NCI-H510A (cell line): Measurements from ENCODE around the gene HTR3D.
"Not testable (repeated sequence)": the region's sequence is repeated elsewhere in the genome, so short reads cannot be mapped to it uniquely, and the experiment has no call there.

Experiments used
- DNase-seq: peaks from one replicate; lab custom pipeline; 2025; lab: John Stamatoyannopoulos, UW

Gene HTR3D, protein sequence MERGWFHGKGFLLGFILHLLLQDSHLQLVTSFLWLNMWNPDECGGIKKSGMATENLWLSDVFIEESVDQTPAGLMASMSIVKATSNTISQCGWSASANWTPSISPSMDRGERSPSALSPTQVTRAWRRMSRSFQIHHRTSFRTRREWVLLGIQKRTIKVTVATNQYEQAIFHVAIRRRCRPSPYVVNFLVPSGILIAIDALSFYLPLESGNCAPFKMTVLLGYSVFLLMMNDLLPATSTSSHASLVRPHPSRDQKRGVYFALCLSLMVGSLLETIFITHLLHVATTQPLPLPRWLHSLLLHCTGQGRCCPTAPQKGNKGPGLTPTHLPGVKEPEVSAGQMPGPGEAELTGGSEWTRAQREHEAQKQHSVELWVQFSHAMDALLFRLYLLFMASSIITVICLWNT

DNA sequence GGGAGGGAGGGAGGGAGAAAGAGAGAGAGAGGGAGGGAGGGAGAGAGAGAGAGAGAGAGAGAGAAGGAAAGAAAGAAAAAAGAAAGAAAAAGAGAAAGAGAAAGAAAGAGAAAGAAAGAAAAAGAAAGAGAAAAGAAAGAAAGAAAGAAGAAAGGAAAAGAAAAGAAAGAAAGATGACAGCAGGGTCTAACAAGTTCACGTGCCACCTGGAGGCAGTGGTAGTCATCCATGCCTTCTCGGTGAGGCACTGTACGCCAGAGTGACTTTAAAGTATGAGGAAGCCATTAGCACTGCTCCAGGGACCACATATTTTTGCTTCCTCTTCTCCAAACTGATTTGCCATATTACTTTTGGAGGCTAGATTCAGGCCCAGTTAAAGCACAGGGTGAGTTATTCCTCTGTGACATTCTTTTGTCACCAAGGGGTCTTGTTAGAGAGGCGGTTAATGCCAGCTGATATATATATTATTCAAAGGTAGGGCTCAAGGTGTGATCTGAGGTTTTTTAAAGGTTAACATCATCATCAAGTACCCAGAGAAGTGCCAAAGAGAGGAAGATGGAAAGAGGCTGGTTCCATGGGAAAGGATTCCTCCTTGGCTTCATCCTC is at the start of gene HTR3D:
HTR3D (plus strand) TSS at position 556 of the 606 bp plus-strand sequence; CDS start at position 556, 0 bp downstream.
- DNase-seq: no peak

DNA sequence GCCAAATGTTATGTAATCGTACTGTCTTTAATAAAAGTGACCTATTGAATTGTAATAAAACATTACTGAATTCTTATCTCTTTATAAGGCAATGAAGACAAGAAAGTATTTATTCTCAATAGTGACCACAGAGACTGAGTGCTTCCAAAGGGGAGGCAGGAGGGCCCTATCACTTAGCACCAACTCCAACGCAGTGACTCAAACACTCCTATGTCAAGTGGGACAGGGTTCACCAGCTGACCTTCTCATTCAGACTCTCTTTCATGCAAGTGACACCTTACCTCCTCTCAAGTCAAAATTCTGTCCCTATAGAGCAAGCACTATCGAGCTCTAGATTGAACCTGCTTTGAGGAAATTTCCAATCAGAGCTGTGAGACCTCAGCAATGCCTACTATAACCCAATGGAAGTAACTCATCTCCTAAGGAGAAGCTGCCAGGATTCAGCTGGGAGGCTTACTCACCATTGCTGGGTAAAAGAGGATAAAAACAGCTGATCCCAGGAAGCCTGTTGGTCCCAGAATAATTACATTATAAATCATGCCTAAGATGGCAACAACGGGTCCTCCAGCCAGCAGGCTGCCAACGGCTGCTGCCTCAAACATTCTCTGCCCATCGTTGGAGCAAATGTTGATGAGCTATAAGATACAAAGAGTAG is 49.4 kb upstream of the HTR3D start:
- no peak for DNase-seq

DNA sequence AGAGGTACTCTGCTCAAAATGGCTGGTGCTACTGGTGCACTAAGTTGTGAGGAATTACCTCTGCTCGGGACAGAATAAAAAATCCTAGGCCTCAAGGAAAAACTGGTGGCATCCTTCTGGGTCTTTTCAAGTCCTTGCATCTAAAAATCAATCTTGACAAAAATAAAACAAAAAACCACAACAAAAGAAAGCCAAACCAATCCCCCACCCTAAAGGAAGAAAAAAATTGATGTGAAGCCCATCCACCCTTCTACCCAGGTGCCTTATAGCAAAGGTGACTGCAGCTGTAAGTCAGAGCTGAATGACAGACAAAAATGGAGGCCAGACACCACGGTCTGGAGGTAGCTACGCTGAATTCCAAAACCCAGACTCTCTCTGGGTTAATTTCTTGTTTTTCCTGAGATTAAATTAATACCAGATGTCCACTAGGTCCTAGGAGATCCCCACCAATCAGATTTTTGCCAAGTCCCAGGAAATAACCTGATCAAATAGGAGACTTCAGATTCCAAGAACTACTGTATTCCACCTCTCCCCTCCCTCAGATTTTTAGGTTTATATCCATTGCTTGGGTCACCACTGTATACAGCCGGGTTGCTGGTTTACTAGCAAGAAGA is 47.3 kb upstream of the HTR3D start:
- DNase-seq: no peak

DNA sequence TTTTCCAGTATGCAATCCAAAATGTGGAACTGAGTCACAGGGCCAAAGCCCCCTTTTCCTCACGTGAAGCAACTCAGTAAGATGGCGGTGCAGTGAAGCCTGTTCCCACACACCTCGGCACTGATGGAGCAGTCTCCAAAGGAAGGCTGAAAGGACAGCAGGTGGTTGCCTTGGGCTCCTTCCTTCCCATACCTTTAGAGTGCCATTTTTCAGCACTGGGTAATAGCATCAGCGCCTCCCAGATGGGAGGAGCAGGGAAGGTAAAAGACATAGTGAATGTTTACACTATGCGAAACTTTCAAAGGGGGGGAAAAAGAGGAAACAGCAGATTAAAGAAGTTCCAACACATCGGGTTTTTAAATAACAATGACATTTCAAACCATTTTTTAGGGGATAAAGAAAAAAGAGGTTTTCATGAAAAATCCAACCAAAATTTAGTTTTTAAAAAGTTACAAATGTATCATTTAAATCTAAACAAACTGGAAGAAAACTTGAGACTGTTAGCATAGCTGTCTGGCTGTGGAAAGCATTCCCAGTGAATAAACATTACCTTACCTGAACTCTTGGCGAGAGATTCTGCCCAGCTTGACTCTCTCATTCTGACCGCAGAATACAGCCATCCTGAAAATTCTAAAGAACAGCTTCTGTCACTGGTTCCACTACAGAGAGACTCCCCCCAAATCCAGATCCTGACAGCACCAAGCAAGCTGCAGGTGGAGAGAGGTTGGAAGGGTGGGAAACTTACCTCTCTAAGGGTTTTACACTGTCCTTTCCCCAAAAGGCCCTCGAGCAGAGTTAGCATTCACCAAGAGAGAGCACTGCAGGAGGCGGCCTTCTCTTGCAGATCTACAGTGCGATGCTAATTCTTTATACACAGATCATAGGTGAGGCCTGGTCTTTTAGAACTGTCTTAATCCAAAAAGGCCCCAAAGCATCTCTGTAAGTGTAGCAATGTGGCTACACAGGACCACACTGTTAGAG is 46.5 kb upstream of the HTR3D start:
- DNase-seq: no peak

DNA sequence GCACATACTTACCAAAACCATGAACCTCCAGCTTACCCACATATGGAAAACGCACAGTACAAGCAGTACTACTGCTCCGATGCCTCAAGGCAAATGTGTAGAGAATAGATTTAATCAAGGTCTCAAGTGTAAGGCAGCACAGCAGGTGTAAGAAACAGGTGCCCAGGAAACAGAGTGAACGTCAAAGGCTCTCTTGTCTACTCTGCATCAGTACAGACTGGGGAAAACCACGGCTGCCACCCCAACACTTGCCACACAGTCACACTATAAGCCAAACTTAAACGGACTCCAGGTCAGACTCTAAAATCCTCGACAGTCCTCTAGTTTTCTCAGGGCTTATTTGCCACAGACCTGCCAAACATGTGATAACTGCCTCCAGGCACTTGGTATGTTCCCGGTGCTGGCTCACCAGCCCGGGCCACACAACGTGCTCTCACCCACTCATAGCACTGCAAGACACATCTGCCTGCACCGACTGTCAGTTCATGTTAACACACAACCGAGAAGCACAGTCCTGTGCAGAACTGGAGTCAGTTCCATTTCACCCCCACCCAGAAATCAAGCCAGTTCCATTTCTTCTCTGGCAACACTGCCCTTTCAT is 44.4 kb upstream of the HTR3D start:
- no peak for DNase-seq

DNA sequence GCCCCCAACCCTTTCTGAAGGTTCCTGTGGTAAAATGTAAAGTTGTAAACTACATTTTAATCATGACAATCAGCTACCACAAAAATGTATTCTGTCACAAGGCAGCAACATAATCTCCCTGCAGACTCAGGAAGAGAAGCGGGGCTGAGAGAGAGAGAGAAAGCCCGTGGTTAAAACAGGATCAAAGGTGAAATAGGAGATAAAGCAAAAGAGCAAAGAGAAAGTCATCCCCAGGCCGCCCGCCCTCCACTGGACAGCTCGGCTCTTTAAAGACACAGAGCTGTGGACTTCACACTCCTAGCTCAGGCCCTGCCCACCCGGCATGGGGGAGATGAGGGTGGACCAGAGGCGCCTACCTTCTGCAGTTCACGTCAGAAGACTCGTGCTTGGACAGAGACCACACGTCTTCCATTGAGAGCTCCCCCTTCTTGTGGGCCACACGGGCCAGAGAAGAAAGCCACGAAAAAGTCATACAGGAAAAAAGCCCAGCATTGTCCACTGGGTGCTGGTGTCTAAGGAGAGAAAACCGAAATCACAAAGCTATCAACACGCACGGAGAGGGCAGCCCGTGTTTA is 43.2 kb upstream of the HTR3D start:
- no peak for DNase-seq

DNA sequence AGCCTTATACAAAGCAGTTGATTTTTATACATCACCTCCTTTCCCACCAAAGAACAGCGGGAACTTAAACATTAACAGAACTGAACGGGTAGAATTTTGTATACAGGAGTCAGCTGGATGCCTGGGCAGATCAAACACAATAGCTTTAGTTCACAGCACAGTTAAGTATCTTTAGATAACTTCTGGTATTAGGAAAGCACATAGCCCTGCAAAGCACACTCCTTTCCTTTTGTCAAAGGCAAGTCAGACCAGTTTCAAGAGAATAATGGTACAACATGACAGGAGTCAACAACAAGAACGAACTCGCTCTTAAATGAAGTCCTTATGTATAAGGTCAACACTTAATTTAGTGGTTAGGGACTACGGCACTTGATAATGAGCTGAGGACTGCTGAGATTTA is 40.1 kb upstream of the HTR3D start:
- peak; percentile 26 for DNase-seq

DNA sequence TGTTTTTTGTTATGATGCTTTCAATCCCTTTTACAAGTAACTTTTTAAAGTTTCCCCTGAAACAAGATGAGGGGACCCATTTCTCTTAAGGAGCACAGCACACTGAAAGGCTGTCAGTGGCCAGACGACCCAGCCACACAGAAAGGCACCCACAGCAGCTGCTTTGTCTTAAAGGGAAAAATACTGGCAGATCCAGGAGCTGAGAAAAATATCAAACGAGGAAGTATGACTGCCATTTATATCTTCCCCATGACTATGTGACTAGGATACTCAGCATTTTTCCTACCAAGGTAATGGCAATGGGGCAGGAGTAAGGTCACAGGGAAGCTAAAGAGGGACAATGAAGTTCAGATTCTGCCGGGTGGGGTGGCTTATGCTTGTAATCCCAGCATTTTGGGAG is 29.8 kb upstream of the HTR3D start:
- DNase-seq: no peak

DNA sequence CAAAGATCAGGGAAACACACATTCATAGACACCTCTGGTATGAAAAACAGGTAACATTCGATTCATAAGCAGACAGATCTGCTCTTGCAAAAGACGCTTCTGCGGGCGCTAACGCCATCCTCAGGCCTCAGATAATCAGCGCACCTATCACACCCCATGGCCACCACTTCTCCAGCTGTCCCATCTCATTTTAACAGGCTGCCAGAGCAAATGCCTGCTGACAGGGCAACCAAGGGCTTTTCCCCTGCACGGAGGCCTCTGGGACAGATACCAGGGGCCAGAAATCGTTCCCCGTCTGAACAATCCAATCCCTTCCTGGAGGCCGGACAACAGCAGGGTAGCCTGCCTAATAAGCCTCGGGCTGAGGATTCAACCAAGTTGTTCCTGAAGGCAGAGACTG is 29.1 kb upstream of the HTR3D start:
- no peak for DNase-seq

DNA sequence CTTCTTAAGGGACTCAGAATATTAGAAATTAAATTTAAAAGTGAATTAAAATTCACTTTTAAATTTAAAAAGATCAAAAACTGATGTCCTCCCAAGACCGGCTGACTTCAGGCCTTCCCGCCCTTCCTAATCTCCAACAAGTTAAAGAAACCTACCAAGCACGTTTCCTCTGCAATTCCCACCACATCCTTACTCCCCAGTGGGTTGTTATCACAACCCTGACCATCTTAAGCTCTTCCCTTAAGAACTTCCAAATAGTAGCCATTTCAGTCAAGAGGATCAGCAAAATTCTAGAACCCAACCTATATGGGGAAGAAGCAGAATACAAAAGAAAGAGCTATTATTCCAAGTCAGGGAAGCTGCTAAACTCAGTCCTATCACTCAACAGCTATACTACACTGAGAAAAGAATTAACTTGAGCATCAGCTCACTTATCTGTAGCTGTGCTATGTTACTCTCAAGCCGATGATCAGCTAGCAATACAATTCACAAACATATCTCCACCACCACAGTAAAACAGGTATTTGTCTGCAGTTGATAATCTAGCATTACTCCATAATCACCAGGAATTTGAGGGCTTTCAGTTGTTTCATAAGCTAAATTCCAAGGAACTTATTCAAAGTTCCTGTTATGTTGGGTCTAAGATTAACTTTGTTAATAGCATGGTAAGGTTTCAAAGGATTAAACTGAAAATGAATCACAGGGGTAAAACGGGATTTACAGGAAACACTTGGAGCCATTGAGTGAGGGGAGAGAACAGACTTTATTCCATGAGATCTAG is 28.2 kb upstream of the HTR3D start:
- no peak for DNase-seq

DNA sequence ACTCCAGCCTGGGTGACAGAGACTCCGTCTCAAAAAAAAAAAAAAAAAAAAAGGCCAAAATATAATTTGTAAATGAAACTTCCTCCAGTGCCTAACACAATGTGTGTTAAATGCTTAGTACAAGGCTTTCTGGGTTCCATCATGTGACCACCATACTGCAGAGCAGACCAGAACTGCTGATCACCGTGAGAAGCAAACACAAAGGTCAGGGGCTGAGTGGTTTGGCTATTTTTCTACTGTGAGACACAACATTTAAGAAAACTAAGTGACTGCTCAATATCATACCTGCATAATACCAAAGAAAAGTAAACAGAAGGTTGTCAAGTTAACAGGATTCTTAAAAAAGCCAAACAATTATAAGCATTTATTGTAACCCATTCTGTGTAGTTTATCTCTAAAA is 27.1 kb upstream of the HTR3D start:
- no peak for DNase-seq

DNA sequence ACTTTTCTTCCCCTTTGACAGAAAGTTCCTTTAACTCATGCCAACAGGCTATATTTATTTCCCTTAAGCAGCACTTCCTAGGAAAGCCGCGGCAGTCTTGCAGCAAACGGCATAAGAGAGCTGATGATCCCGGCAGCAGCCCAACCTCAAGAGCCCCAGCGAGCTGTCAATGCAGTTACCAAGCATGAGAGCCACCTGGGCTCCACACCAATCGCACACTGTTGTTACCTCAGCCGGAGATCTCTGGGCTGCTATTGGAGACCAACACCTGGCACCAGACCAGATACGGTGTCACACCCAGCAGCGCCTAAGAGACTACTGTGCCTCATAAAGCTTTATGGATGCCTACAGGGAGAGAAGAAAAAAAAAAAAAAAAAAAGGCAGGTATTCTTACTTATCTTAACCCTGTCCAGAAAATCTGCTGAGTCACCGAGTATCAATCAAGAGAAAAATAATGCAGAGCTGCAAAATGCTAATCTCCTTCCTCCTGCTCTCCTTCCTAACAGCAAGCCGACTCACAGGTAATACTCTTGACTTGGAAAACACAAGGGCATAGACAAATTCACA is 25.5 kb upstream of the HTR3D start:
- DNase-seq: peak; percentile 85

DNA sequence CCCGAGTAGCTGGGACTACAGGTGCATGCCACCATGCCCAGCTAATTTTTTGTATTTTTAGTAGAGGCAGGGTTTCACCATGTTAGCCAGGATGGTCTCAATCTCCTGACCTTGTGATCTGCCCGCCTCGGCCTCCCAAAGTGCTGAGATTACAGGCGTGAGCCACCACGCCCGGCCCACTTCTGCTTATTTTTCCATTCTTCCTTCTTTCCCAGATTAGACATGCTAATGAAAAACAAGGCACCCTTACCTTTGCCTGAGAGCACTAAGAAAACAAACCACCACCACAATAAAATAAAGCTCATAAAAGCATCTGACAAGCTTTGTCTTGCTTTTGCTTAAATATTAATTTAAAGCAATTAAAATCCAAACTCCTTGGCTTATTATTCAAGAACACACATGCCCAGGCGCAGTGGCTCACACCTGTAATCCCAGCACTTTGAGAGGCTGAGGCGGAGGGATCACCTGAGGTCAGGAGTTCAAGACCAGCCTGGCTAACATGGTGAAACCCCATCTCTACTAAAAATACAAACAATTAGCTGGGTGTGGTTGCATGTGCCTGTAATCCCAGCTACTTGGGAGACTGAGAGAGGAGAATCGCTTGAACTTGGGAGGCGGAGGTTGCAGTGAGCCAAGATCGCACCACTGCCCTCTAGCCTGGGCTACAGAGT is 24.3 kb upstream of the HTR3D start:
- not testable (repeated sequence) for DNase-seq

DNA sequence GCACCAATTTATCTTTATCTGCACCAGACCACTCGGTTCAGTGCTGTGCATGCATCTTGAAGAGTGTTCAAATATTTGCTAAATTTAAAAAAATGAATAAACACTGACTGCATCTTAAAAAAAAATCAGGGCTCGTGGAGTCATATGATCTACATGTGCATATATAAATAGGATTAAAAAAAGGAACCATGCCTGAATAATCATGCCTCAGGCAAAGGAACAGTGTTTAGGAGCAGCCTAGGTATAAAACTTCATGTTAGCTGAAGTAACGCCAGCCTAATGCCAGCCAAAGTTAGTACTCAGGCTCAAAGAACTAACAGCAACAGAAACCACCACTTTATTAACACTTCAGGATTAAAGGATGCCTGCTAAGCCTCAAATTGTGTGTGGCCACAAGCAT is 23.4 kb upstream of the HTR3D start:
- no peak for DNase-seq

DNA sequence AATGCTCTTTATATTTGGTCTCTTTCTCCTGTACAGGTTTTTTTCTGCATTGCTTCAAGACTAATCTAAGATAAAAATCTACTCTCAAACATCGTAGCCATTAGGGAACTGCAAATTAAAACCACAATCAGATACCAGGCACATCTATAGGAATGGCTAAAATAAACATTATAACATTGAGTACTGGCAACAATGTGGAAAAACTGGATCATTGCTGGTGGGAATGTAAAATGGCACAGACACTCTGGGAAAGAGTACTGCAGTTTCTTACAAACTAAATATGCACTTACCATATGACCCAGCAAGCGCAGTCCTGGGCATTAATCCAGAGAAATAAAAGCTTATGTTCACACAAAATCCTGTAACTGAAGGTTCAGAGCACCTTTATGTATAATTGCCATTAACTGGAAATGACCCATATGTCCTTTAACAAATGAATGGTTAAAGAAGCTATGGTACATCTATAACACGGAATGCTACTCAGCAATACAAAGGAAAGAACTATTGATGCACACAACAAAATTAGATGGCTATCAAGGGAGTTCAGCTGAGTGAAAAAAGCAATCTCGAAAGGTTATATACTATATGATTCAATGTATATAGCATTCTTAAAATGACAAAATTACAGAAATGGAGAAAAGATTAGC is 20.2 kb upstream of the HTR3D start:
- DNase-seq: no peak

DNA sequence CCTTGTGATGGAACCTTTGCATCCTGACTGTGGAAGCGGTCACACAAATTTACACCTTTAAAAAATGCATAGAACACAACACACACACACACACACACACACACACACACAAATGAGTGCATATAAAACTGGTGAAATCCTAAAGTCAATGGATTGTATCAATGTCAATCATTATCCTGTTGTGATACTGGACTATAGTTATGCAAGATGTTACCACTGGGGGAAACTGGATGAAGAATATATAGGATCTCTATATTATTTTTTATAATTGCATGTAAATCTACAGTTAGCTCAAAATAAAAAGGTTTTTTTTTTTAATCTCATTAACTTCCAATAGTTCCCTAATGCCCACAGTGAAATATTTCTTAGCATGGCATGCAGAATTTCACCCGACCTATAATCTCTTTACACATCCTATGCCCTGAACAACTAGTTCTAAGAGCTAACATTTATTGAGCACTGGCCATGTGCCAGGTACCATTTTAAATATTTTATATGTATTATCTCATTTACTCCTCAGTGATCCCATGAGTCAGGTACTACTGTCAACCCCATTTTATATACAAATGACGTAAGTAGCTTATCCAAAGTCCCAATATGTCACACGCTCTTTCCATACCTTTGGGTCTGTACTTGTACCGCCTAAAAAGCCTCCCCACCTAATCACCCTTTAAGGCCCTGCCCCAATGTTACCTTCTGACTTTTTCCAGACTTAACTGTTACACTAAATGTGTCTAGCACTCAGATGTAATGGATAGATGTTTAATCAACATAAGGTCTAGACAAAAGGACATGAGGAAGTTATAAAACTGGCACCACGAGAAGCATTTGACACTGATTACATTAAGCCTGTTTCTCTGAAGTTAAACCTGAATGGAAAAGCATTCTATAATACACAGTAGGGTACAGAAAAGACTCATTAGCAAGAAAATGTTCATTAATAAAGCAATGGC is 19.3 kb upstream of the HTR3D start:
- no peak for DNase-seq

DNA sequence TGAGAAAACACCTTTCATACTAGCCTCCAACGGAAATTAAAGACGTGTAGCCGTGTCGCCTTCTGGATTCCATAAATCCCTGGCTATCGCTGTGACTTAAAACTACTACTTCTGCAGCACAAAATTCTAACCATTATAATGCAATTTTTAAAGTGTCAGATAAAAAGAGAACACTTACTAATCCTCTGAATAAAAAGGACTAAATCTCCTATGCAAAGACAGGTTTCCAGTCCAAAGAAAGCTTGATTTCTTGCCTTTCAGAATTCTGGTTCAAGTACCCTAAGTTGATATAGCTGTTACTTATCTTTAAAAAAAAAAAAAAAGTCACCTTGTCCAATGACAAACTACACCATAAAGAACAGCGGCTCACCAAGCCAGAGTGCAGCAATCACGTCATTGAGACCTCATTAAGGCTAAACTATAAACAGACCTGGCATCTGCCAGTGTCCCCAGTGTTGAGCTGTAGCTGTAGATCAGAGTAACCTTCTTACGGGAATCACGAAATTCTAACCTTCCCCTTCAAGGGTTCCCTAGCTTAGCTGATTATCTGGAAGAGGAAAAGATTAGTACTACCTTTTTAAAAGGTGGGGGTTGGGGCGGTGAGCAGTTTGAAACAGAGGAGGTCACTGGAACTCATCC is 16.0 kb upstream of the HTR3D start:
- DNase-seq: no peak
